Measurements from ENCODE around the gene CX3CL1.

GRCh38 chr16:57345021-57345420 is 27.3 kb upstream of the CX3CL1 start:
- no peak for TF ChIP-seq CTCF (IDR thresholded peaks at IDR 0.05)
- TF ChIP-seq POLR2A (IDR thresholded peaks at IDR 0.05) = no peak
- TF ChIP-seq POLR2AphosphoS5 (IDR thresholded peaks at IDR 0.05) = no peak

Data from breast epithelium (tissue), 3 donors.